ENCODE measurements around the gene NOL4.

NOL4 gene

DNA sequence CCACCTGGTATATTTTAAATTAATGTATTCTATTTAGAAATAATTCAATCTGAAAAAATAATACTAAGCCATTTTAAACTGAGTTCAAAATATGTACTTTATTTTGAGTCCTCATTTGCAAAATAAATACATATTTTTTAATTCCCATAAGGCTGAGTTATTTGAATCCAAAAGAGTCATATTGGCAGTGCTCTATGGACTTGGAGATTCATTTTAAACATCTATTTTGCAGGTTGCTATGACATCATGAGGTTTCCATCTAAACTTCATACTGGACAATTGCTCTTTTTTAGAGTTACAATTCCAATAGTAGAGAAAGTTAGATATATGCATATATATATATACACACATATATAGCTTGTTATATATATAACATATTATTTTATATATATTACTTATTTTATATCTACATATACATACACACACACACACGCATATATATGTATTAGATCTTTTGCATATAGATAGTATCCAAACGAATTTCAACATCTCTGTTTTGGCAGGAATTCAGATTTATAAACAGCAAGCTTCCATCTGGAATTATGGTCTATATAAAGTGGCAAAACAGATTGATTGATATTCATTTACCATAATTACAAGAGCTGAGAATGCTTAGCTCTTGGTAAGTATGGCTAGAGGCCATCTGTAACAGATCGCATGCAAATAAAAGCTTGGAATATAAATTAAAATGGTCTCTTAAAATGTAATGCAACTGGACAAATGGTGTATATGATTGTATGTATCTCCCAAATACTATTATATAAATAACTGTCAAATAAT is 34.9 kb downstream of the NOL4 start:
- DNase-seq, result no peak

Data from NCI-H2171 (cell line).